Measurements from ENCODE around the gene PGP. TPM values are rescaled to one million over a fixed set of nuclear protein-coding genes. Genes with fewer than 3 reads are reported as not detected.

The PGP gene
- polyA plus RNA-seq, 1 donor (not counting 4 experiments of a cell fraction or from before 2014, with no cell fraction given): 10.3 TPM

- dilution Hi-C loops (cut with MboI; ENCODE audit: extremely low pct_ligation_motif_present, low sequenced_read_pairs): no loop called here
Measured at GRCh38 chr16:2184962-2185361, 29.7 kb downstream of the PGP start.

DNA sequence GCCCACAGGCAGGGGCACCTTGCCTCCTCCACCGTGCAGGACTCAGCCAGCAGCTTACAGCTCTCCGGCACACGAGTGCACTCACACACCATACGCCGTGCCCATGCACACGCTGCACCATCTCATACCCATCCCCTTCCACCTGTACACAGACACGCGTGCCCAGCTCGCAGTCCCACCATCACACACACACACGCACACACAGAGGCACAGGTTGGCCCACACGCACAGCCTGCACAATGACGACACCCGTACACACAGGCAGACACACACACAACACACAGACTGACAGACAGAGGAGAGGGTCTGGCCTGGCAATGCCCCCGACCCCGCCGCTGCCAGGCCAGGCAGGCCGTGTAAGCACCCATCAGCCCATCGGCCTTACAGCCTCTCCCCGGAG lies 30.3 kb downstream of the PGP start:
- dilution Hi-C loops (cut with MboI; ENCODE audit: extremely low pct_ligation_motif_present, low sequenced_read_pairs): no loop called here
- H3K9me1 ChIP-seq (ENCODE audit: control insufficient read depth, extremely low read depth, insufficient read depth, low read length): no peaks in the 10 kb centered on the region
- no peak overlapping the region for H3K27ac ChIP-seq (ENCODE audit: control insufficient read depth, insufficient read depth, low read length)
- H3K9me3 ChIP-seq (ENCODE audit: control insufficient read depth, low read depth, low read length): no peaks in the 10 kb centered on the region
- FAIRE-seq (no peak), DNase-seq (ENCODE audit: low read depth, low spot score) (no peak)
- no peak for TF ChIP-seq EZH2 (IDR thresholded peaks at IDR 0.05; ENCODE audit: low read length)
- TF ChIP-seq, protein P1, sequence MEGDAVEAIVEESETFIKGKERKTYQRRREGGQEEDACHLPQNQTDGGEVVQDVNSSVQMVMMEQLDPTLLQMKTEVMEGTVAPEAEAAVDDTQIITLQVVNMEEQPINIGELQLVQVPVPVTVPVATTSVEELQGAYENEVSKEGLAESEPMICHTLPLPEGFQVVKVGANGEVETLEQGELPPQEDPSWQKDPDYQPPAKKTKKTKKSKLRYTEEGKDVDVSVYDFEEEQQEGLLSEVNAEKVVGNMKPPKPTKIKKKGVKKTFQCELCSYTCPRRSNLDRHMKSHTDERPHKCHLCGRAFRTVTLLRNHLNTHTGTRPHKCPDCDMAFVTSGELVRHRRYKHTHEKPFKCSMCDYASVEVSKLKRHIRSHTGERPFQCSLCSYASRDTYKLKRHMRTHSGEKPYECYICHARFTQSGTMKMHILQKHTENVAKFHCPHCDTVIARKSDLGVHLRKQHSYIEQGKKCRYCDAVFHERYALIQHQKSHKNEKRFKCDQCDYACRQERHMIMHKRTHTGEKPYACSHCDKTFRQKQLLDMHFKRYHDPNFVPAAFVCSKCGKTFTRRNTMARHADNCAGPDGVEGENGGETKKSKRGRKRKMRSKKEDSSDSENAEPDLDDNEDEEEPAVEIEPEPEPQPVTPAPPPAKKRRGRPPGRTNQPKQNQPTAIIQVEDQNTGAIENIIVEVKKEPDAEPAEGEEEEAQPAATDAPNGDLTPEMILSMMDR (optimal IDR thresholded peaks at IDR 0.05 in 1 of 3, IDR thresholded peaks at IDR 0.05 in 1 of 3, conservative IDR thresholded peaks at IDR 0.05 in 1 of 3; ENCODE audit: extremely low read depth in 1 of 3, insufficient read depth in 2 of 3, low read length in 3 of 3): no peak
- H3K4me3 ChIP-seq (ENCODE audit: control insufficient read depth in 2 of 3, extremely low read depth in 1 of 3, insufficient read depth in 2 of 3, low read depth in 1 of 3, low read length in 3 of 3): no peak overlapping the region
- H3K27me3 ChIP-seq (ENCODE audit: control insufficient read depth, extremely low read depth, insufficient read depth, low read length): peaks cover 4% of the 10 kb centered on the region
- H3K36me3 ChIP-seq (ENCODE audit: control insufficient read depth in 2 of 2, extremely low read depth in 1 of 2, insufficient read depth in 2 of 2, low read length in 2 of 2): peaks cover 0 to 1% of the 10 kb centered on the region in 2 experiments
- H3K79me2 ChIP-seq (ENCODE audit: control insufficient read depth, insufficient read depth, low read length): no peaks in the 10 kb centered on the region
- peaks cover 2% of the 10 kb centered on the region for H3K4me1 ChIP-seq (ENCODE audit: control insufficient read depth, extremely low read depth, insufficient read depth, low read length)
- no peak overlapping the region for H3K4me2 ChIP-seq (ENCODE audit: control insufficient read depth, extremely low read depth, insufficient read depth, low read depth, low read length)
- H3K9ac ChIP-seq (ENCODE audit: control insufficient read depth, extremely low read depth, insufficient read depth, low read length): no peak overlapping the region
- no peak overlapping the region for H2AFZ ChIP-seq (ENCODE audit: control insufficient read depth, low read length)
- H4K20me1 ChIP-seq (ENCODE audit: control insufficient read depth, extremely low read depth, insufficient read depth, low read length): no peaks in the 10 kb centered on the region

More at GRCh38 chr16:2184962-2185361, 29.7 kb downstream of the PGP start:
- DNase-seq (ENCODE audit: low read depth, low spot score) (no peak), FAIRE-seq (no peak)
- Histone ChIP-seq H3K4me2 (ENCODE audit: control insufficient read depth, extremely low read depth, insufficient read depth, low read depth, low read length) (no peak overlapping the region), H3K9me3 (ENCODE audit: control insufficient read depth, low read depth, low read length) (no peaks in the 10 kb centered on the region), H3K4me3 (ENCODE audit: control insufficient read depth in 2 of 3, extremely low read depth in 1 of 3, insufficient read depth in 2 of 3, low read depth in 1 of 3, low read length in 3 of 3) (no peak overlapping the region), H3K36me3 (ENCODE audit: control insufficient read depth in 2 of 2, extremely low read depth in 1 of 2, insufficient read depth in 2 of 2, low read length in 2 of 2) (peaks cover 0 to 1% of the 10 kb centered on the region in 2 experiments), H2AFZ (ENCODE audit: control insufficient read depth, low read length) (no peak overlapping the region), H3K27me3 (ENCODE audit: control insufficient read depth, extremely low read depth, insufficient read depth, low read length) (peaks cover 3% of the 10 kb centered on the region), H3K9me1 (ENCODE audit: control insufficient read depth, extremely low read depth, insufficient read depth, low read length) (no peaks in the 10 kb centered on the region), H3K9ac (ENCODE audit: control insufficient read depth, extremely low read depth, insufficient read depth, low read length) (no peak overlapping the region), H4K20me1 (ENCODE audit: control insufficient read depth, extremely low read depth, insufficient read depth, low read length) (no peaks in the 10 kb centered on the region), H3K79me2 (ENCODE audit: control insufficient read depth, insufficient read depth, low read length) (no peaks in the 10 kb centered on the region), H3K27ac (ENCODE audit: control insufficient read depth, insufficient read depth, low read length) (no peak overlapping the region), H3K4me1 (ENCODE audit: control insufficient read depth, extremely low read depth, insufficient read depth, low read length) (no peaks in the 10 kb centered on the region)
- no peak for TF ChIP-seq EZH2 (IDR thresholded peaks at IDR 0.05; ENCODE audit: low read length)
- TF ChIP-seq, protein P1 (optimal IDR thresholded peaks at IDR 0.05 in 1 of 3, IDR thresholded peaks at IDR 0.05 in 1 of 3, conservative IDR thresholded peaks at IDR 0.05 in 1 of 3; ENCODE audit: extremely low read depth in 1 of 3, insufficient read depth in 2 of 3, low read length in 3 of 3): no peak
